WI38 (cell line): ENCODE results near the gene ESAM.

Experiments used
- H3K4me3 ChIP-seq: 2 replicates; pipeline ENCODE4 v1.5.1; 2011; ENCODE audit warnings: low read depth, mild to moderate bottlenecking, control low read depth, low read length
- TF ChIP-seq, protein P1 (sequence below): IDR thresholded peaks from 2 replicates; pipeline ENCODE4 v1.5.1; 2012; ENCODE audit warnings: low read depth, mild to moderate bottlenecking, control low read depth, low read length

The ESAM gene

DNA sequence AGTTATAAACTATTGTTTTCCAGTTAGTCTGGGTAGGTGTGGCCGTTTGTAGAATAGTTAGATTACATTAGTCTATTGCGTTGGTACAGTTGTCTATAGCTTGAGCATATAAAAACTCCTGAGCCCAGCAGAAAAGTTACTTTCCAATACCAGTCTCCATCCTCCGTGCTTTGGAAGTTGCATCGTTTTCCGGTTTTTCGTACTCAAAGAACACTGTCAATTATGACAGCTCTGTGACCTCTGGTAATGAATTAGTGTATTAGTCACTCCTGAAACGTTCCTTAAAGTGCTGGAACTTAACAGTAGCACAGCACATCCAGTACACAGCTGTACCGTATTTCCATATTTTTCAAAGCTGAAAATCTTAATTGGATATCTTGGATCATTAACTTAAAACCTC is 38.9 kb upstream of the ESAM start:
- TF ChIP-seq, protein P1, sequence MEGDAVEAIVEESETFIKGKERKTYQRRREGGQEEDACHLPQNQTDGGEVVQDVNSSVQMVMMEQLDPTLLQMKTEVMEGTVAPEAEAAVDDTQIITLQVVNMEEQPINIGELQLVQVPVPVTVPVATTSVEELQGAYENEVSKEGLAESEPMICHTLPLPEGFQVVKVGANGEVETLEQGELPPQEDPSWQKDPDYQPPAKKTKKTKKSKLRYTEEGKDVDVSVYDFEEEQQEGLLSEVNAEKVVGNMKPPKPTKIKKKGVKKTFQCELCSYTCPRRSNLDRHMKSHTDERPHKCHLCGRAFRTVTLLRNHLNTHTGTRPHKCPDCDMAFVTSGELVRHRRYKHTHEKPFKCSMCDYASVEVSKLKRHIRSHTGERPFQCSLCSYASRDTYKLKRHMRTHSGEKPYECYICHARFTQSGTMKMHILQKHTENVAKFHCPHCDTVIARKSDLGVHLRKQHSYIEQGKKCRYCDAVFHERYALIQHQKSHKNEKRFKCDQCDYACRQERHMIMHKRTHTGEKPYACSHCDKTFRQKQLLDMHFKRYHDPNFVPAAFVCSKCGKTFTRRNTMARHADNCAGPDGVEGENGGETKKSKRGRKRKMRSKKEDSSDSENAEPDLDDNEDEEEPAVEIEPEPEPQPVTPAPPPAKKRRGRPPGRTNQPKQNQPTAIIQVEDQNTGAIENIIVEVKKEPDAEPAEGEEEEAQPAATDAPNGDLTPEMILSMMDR = no peak
- H3K4me3 ChIP-seq = peak overlapping the region; percentile 69

DNA sequence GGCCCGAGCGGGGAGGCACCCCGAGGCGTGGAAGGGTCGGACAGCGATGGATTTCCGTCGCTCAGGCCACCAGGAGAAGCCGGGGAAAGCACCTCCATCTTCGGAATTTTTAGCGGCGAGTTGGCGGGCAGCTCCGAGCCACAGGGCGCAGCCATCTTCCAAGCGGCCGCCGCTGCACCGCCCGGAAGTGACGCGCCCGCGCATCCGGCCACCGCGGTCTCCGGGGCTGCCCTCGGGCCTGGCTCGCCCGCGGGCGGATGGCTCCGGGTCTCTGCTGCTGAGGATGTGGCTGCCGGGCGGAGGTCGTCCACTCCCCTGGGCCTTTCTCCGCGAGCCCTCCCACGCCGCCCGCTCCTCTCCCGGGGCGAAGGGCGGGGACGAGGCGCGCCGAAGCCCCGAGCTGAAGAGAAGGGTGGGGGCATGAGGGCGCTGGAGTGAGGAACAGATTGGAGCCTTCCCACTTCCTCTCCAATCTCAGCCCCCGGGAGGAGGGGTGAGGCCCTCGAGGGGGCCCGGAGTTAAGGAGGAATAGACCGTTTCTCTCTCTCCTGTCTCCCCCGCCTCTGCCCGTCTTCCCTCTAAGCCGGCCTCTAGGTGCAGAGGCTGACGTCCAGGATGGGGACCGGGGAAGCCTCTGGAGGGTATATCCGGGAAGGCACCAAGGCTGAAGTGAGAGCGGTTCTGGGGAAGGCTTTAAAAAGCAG is 38.3 kb upstream of the ESAM start, which contains the start of gene MSANTD2:
Gene MSANTD2, minus strand, starts transcription at position 181 of the 704 bp plus-strand sequence. Its CDS starts 26 bp downstream, at position 155.
- peak within 1 kb of the TSS; percentile 69 for H3K4me3 ChIP-seq
- TF ChIP-seq, protein P1 = no peak

DNA sequence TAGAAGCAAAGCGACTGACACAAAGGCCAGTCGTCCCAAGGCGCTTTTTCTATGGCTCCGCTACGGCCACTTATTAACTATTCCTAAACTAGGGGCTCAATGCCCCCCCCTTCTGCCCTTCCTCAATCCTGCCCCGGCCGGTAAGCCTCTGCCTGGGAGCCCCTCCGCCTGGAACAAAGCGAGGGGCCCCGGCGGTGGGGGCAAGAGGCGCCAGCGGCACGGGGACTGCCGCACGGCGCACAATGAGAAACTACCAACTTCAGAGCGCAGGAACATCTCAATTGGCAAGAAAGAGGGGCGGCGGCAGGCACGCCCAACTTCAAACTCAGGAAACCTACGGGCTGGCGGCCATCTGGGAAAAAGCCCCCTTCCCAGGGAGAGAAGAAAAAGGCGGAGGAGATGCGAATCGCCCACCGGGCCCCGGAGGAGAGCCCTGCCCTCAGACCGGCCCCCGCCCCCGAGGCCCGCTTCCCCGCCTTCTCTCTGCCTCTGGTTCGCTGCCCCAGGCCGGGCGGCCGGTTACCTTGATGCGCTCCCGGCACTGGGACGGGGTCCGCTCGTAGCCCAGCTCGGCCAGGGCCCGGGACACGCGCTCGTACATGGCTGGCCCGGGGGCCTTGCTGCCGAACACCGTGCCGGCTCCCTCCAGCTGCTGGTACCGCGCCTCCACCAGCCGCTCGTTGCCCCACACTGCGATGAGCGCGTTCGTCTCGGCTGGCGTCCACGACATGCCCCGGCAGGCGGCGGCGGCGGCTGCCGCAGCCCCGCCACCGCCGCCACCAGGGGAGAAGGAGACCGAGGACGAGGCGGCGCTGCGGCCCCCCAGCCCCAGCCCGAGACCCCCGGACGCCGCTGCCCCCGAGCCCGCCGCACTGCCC is 37.5 kb upstream of the ESAM start:
- peak overlapping the region; percentile 69 for H3K4me3 ChIP-seq
- TF ChIP-seq, protein P1 = no peak

DNA sequence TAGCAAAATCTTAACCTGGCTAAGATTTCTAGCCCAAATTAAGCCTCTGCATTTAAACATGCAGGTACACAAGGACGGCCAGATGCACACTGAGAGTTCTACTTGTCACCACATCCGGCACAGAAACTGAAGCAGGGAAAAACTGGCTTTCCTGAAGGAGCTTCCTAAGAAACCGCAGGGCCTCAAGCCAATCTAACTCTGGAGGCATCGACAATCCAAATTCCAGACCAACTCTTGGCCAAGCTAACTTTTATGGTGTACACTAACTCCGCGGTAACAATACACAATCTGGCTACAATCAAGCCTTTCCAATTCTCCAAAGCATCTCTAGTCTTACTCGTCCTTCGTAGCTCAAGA is 36.9 kb upstream of the ESAM start:
- TF ChIP-seq, protein P1 = no peak
- peak overlapping the region; percentile 69 for H3K4me3 ChIP-seq

DNA sequence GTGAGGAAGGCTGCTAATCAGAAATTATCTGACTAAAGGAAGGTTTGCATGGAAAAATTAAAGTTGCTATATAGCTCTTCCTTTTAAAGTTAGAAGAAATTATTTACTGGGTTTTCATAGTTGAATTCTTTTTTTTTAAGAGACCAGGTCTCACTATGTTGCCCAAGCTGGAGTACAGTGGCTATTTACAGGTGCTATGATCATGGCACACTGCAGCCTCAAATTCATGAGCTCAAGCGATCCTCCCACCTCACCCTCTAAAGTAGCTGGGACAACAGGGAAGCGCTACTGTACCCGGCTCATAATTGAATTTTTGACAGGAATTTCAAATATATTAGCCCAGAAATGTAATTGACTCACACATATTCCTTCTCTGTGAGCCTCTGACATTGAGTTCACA is 34.2 kb upstream of the ESAM start:
- TF ChIP-seq, protein P1 = no peak
- H3K4me3 ChIP-seq = no peak overlapping the region

DNA sequence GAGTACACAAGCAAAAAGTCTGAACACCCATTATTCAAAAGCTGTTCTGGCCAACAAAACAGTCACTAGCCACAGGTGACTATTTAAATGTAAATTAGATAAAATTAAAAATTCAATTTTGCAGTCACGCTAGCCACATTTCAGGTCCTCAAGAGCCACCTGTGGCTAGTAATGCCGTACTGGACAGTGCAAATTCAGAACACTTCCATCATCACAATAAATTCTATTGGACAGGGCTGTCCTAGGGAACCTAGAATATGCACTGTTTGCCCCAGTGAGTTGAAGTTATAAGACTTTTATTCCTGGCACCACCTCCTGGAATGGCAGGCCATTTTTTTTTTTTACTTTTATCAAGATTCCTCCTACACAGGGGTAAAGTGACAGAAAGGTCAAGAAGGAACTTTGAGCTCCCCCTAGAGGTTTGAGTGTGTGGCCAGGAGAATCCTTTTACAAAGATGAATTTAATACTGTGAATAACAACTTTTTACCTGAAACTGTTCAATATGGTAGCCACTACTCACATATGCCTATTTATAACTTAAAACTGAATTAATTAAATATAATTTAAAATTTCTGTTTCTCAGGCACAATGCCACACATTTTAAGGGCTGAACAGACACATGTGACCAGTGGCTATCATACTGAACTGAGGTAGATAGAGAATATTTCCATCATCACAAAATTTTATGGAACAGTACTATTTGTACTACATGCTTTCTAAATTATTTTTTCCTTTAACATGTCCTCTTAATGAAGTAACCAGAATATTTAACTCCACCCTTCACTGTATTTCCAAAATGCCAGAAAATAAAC is 31.6 kb upstream of the ESAM start:
- TF ChIP-seq, protein P1 = peak; percentile 62
- no peak overlapping the region for H3K4me3 ChIP-seq
